Mucosa of rectum (tissue), 2 donors: ENCODE results near the gene TMEM238.

Source experiments
- H3K27ac ChIP-seq, 2 donors: one replicate each; pipeline ENCODE4 v1.7.0; 2013; ENCODE audit warnings: inconsistent platforms in 2 of 2, low read depth in 2 of 2, low read length in 2 of 2
- H3K27me3 ChIP-seq, 2 donors: one replicate each; pipeline ENCODE4 v1.7.0; 2013; ENCODE audit warnings: low read length in 2 of 2; ENCODE audit not compliant: control insufficient read depth in 2 of 2, insufficient read depth in 2 of 2
- H3K36me3 ChIP-seq, 2 donors: one replicate each; pipeline ENCODE4 v1.7.0; 2013; ENCODE audit warnings: low read length in 2 of 2; ENCODE audit not compliant: control insufficient read depth in 2 of 2, insufficient read depth in 2 of 2
- H3K4me1 ChIP-seq, 2 donors: one replicate each; pipeline ENCODE4 v1.7.0; 2013; ENCODE audit warnings: low read length in 2 of 2, mild to moderate bottlenecking in 1 of 2; ENCODE audit not compliant: control insufficient read depth in 2 of 2, insufficient read depth in 2 of 2
- H3K4me3 ChIP-seq, 2 donors: one replicate each; pipeline ENCODE4 v1.7.0; 2013; ENCODE audit warnings: low read length in 2 of 2
- H3K9ac ChIP-seq, 2 donors: one replicate each; pipeline ENCODE4 v1.7.0; 2013; ENCODE audit warnings: low read length in 2 of 2, low read depth in 1 of 2, mild to moderate bottlenecking in 1 of 2
- H3K9me3 ChIP-seq, 2 donors: one replicate each; pipeline ENCODE4 v1.7.0; 2013; ENCODE audit warnings: low read length in 2 of 2; ENCODE audit not compliant: control insufficient read depth in 2 of 2
- donor health status: healthy.
- donor health status: Normal muscosa, but diverticular disease.

Gene TMEM238

GRCh38 chr19:55358493-55358892 lies 25.6 kb downstream of the TMEM238 start:
- Histone ChIP-seq H3K27me3 (peaks cover 0 to 3% of the 10 kb centered on the region in 2 donors), H3K27ac (no peak overlapping the region)

DNA sequence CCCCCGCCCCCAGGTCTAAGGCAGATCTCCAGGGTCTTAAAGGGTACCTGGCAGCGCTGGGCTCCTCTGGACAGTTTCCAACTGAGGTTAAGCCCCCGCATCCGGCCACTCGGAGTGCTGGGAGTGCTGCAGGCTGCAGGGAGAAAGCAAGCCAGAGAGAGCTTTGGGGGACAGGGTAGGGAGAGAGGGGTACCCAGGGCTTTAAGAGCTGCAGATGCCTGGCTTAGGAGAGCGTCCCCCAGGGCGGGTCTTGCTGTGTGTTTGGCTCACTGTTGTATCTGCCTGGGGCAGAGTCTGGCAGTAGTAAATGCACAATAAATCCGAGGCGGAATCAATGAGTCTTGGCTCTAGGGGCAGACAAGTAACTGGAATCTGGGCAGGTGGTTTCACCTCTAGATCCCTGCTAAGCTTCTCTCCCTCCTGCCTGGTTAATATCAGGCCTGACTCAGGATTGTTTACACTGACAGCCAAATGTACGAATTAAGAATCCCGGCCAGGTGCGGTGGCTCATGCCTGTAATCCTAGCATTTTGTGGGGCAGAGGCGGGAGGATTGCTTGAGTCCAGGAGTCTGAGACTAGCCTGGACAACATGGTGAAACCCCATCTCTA lies 28.8 kb downstream of the TMEM238 start:
- Histone ChIP-seq H3K4me3 (no peak overlapping the region), H3K9ac (no peak overlapping the region), H3K36me3 (no peaks in the 10 kb centered on the region), H3K9me3 (no peaks in the 10 kb centered on the region), H3K4me1 (peaks cover 21 to 26% of the 10 kb centered on the region in 2 donors), H3K27ac (no peak overlapping the region), H3K27me3 (peaks cover 15 to 17% of the 10 kb centered on the region in 2 donors)

More at GRCh38 chr19:55358493-55358892, 25.6 kb downstream of the TMEM238 start:
- no peaks in the 10 kb centered on the region for H3K9me3 ChIP-seq
- H3K4me1 ChIP-seq: peaks cover 2 to 5% of the 10 kb centered on the region in 2 donors
- no peaks in the 10 kb centered on the region for H3K36me3 ChIP-seq
- H3K9ac ChIP-seq: no peak overlapping the region
- H3K4me3 ChIP-seq: no peak overlapping the region

GRCh38 chr19:55354698-55355212 lies 29.3 kb downstream of the TMEM238 start, which contains the start of gene COX6B2:
Gene COX6B2 (minus strand): TSS chr19:55354719. CDS start chr19:55354521, 198 bp downstream.
- H3K27ac ChIP-seq: peak within 1 kb of the TSS; percentile 23 to 55
- H3K36me3 ChIP-seq: no peaks in the 10 kb centered on the region
- H3K9ac ChIP-seq: peak within 1 kb of the TSS; percentile 41 to 85
- H3K9me3 ChIP-seq: no peaks in the 10 kb centered on the region
- peaks cover 22 to 27% of the 10 kb centered on the region in 2 donors for H3K4me1 ChIP-seq
- H3K4me3 ChIP-seq: peak within 1 kb of the TSS; percentile 70 to 71
- peaks cover 15 to 17% of the 10 kb centered on the region in 2 donors for H3K27me3 ChIP-seq

DNA sequence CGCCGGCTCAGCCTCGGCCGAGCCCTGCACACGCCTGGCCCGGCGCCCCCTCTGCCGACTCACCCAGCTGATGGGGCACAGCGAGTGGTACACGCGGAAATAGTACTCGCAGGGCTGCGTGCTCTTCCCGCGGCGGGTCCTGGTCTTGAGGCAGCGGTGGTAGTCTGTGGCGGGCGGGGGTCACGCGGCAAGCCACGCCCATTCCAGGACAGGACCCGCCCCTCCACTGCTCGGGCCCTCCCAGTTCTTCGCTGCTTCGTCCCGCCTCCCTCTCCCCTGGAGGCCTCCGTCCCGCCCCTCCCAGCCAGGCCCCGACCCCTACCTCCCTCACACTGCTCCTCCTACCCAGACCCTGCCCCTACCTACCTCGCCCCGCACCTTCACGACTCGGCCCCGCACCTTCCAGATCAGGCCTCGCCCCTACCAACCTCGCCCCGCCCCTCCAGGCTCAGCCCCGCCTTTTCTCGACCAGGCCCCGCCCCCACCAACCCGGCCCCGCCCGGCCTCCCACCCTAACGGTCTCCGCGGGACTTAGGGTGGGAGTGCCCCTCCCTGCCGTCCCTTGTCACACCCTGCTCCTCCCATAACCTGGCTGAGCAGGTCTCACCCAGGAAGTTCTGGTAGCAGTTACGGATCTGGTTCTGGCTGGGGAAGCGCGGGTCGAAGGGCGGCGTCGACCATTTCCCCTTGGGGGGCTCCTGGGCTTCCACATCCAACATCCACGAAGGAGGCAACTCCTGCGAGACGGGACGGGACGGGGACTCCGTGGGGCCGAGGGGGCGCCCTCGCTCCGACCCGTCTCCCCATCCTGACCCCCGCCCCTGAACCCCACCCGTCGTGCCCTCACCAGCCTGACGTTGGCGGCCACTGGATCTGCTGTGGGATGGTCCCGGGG lies 30.0 kb downstream of the TMEM238 start:
- H3K36me3 ChIP-seq: no peaks in the 10 kb centered on the region
- H3K4me3 ChIP-seq: peak overlapping the region; percentile 70 to 71
- peak overlapping the region; percentile 41 to 85 for H3K9ac ChIP-seq
- peaks cover 15 to 17% of the 10 kb centered on the region in 2 donors for H3K27me3 ChIP-seq
- H3K27ac ChIP-seq: peak overlapping the region; percentile 23 to 55
- H3K9me3 ChIP-seq: no peaks in the 10 kb centered on the region
- peaks cover 22 to 27% of the 10 kb centered on the region in 2 donors for H3K4me1 ChIP-seq

DNA sequence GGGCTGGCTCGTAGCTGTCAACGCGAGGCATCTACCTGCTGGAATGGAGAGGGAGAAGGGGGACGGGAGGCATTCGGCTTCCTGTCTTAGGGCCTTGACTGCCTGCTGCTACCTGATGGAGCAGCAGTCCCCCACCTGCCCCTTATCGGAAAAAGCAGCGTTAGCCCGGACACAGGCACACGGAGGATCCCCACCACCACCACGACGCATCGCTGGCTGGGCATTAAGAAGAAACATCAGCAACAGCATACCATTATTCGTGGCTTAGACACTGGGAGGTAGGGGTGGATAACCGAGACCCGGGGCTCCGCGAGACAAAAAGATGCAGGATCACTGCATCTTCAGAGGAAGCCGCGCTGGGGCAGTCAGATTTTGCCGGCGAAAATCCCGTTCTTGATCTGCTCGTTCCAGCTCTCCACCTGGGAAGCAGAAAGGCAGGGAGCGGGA lies 30.7 kb downstream of the TMEM238 start:
- Histone ChIP-seq H3K27me3 (peaks cover 15 to 17% of the 10 kb centered on the region in 2 donors), H3K9me3 (no peaks in the 10 kb centered on the region), H3K9ac (peak overlapping the region; percentile 41 to 85)

DNA sequence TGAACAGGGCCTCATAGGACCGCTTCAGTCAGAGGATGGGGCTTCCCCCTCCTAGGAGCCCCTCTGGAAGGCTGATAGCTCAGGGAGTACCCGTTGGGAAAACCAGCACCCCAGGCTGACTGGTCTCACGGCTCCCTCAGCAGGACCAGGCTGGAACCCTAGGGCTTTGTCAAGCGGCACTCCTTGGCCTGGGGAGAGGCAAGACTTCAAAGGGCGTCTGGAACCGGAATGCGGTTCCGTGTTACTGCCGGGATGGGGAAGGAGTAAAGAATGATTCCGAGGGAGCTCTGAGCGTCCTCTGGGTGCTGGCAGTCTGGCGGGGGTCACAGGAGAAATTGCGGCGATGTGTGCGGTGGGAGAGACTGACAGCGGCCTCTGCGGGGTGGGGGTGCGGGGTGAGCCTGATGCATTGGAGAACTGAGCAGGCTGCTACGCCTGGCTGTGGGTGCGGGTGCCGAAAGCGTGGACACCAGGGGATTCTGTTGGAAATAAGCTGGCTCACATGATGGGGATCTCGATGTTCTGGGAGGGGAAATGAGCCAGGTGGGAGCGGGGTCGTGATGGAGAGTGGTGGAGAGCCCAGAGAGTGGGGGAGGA lies 31.4 kb downstream of the TMEM238 start:
- H3K27me3 ChIP-seq: peaks cover 15 to 17% of the 10 kb centered on the region in 2 donors
- H3K9me3 ChIP-seq: no peaks in the 10 kb centered on the region
- peaks cover 22 to 27% of the 10 kb centered on the region in 2 donors for H3K4me1 ChIP-seq
- H3K9ac ChIP-seq: no peak overlapping the region
- H3K4me3 ChIP-seq: peak overlapping the region in 1 of 2 donors; percentile 71
- H3K27ac ChIP-seq: no peak overlapping the region
- H3K36me3 ChIP-seq: no peaks in the 10 kb centered on the region

More for the DNA sequence above, 30.7 kb downstream of the TMEM238 start:
- Histone ChIP-seq H3K27ac (peak overlapping the region; percentile 23 to 55), H3K36me3 (no peaks in the 10 kb centered on the region), H3K4me3 (peak overlapping the region; percentile 70 to 71), H3K4me1 (peaks cover 22 to 27% of the 10 kb centered on the region in 2 donors)

DNA sequence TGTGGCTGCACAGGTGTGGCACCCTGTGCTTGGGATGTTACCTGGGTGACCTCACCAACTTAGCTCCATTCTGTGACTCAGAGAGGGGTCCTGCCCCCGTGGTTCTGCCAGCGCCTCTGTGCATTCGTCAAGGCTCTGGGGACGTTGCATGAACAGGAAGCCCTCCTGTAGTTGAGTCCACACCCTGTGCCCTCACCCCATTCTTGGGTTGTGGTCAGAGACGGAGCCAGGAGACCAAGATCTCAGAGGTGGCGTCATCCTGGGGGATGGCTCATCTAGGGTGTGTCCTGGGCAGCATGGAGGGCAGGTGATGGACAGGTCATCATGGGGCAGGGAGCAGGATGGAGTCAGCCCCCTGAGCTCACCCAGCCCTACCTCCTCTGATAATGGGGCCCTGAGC lies 32.1 kb downstream of the TMEM238 start:
- no peak overlapping the region for H3K27ac ChIP-seq

DNA sequence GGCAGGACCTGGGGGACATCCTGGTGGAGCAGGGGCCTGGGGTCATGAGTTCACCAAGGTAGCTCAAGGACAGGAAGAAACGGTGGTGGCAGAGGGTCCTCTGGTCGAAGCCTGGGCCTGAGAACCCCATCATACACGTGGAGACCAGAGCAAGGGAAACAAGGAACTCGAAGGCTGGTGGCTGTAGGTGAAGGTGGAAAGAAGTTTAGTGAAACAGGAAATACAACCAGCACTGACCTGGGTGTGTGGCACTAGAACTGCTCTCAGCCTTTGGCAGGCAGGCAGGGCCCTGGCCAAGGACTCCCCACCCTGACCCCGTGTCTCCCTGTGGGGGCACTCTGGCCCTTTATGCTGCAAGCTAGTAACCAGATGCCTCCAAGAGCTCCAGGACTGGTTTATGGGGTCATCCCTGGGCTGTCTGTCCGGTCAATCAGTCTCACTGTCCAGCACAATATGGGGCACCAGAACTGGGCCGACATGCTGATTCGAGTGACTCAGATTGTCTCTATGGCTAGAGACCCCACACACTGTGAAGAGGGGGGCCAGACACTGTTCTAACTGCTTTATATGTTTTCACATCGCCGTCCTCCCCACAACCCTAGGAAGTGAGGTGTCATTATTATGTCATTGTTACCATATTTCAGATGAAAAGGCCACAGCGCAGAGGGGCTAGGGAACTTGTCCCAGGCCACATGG lies 33.3 kb downstream of the TMEM238 start:
- H3K27ac ChIP-seq: peak overlapping the region; percentile 14 to 52
- peak overlapping the region in 1 of 2 donors; percentile 6 for H3K9ac ChIP-seq
- H3K4me3 ChIP-seq: no peak overlapping the region
- H3K27me3 ChIP-seq: peaks cover 15 to 17% of the 10 kb centered on the region in 2 donors
- no peaks in the 10 kb centered on the region for H3K36me3 ChIP-seq
- no peaks in the 10 kb centered on the region for H3K9me3 ChIP-seq
- peaks cover 26 to 33% of the 10 kb centered on the region in 2 donors for H3K4me1 ChIP-seq

More for the DNA sequence above, 32.1 kb downstream of the TMEM238 start:
- Histone ChIP-seq H3K9ac (no peak overlapping the region), H3K9me3 (no peaks in the 10 kb centered on the region), H3K27me3 (peaks cover 15 to 17% of the 10 kb centered on the region in 2 donors), H3K36me3 (no peaks in the 10 kb centered on the region), H3K4me3 (no peak overlapping the region), H3K4me1 (peaks cover 22 to 27% of the 10 kb centered on the region in 2 donors)

DNA sequence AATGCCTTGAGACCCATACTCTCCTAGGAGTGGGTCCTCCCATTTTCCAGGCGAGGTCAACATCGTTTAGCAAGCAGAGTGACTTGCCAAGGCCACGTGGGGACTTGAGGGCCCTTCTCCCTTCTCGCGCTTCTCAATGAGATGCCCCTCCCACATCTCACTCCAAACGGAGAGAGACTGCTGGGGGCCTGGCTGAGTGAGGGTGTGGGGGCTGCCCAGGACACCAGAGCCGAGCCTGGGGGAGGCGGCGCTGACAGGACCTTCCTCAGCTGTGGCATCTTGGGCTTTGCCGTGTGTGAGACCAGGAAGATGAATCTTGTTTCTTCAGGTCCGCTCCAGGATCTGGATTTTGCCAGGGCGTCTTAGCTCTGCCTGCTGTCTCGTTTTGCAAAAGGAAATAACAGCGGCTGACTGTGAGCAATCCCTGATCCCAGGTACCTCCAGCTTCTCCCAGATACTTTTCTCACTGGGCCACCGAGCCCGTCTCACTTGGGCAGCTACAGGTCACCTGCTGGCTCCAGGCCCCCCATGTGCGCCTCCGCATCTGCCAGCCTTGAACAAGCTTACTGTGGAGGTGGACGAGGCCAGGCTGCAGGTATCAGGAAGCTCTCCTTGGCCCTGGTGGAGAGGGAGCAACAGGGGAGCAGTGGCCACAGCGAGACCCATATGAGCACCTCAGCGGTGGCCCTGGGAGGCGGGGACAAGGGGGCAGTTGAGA lies 35.6 kb downstream of the TMEM238 start:
- H3K27me3 ChIP-seq: peaks cover 12 to 17% of the 10 kb centered on the region in 2 donors
- H3K4me1 ChIP-seq: peaks cover 25 to 34% of the 10 kb centered on the region in 2 donors
- no peak overlapping the region for H3K4me3 ChIP-seq
- H3K9me3 ChIP-seq: no peaks in the 10 kb centered on the region
- H3K9ac ChIP-seq: no peak overlapping the region
- no peak overlapping the region for H3K27ac ChIP-seq
- H3K36me3 ChIP-seq: peaks cover 0 to 4% of the 10 kb centered on the region in 2 donors
